ENCODE results near the gene DNMT1.
"Not testable (repeated sequence)": the region's sequence is repeated elsewhere in the genome, so short reads cannot be mapped to it uniquely, and the experiment has no call there.

The DNMT1 gene

GRCh38 chr19:10187315-10187714, 7.4 kb downstream of the DNMT1 start:
- no peak overlapping the region for H3K4me3 ChIP-seq (ENCODE audit: low read depth, low read length)
- in situ Hi-C loops (cut with HindIII; ENCODE audit: low sequenced_read_pairs), result no loop called here

GRCh38 chr19:10184636-10185035, 10.1 kb downstream of the DNMT1 start:
- H3K4me3 ChIP-seq (ENCODE audit: low read depth, low read length), result no peak overlapping the region
- TF ChIP-seq CTCF (IDR thresholded peaks at IDR 0.05; ENCODE audit: low read depth, low read length), result no peak
- in situ Hi-C loops (cut with HindIII; ENCODE audit: low sequenced_read_pairs), result no loop called here
- DNase-seq (ENCODE audit: low read depth, low spot score), result no peak

More at GRCh38 chr19:10187315-10187714, 7.4 kb downstream of the DNMT1 start:
- no peak for TF ChIP-seq CTCF (IDR thresholded peaks at IDR 0.05; ENCODE audit: low read depth, low read length)
- DNase-seq (ENCODE audit: low read depth, low spot score), result no peak

- in situ Hi-C loops (cut with HindIII; ENCODE audit: low sequenced_read_pairs), result no loop called here
- H3K4me3 ChIP-seq (ENCODE audit: low read depth, low read length), result no peak overlapping the region
- no peak for TF ChIP-seq CTCF (IDR thresholded peaks at IDR 0.05; ENCODE audit: low read depth, low read length)
- no peak for DNase-seq (ENCODE audit: low read depth, low spot score)
Observed at GRCh38 chr19:10183926-10184325, 10.8 kb downstream of the DNMT1 start.

DNA sequence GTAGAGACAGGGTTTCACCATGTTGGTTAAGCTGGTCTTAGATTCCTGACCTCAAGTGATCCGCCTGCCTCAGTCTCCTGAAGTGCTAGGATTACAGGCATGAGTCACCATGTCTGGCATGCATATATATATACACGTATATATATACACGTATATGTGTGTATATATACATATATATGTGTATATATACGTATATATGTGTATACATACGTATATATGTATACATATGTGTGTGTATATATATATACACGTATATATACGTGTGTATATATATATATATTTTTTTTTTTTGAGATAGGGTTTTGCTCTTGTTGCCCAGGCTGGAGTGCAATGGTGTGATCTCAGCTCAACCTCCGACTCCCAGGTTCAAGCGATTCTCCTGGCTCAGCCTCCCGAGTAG, 11.9 kb downstream of the DNMT1 start:
- H3K4me3 ChIP-seq (ENCODE audit: low read depth, low read length), result no peak overlapping the region
- TF ChIP-seq CTCF (IDR thresholded peaks at IDR 0.05; ENCODE audit: low read depth, low read length), result no peak
- in situ Hi-C loops (cut with HindIII; ENCODE audit: low sequenced_read_pairs), result no loop called here
- DNase-seq (ENCODE audit: low read depth, low spot score), result no peak

- no peak for DNase-seq (ENCODE audit: low read depth, low spot score)
- no peak overlapping the region for H3K4me3 ChIP-seq (ENCODE audit: low read depth, low read length)
- no peak for TF ChIP-seq CTCF (IDR thresholded peaks at IDR 0.05; ENCODE audit: low read depth, low read length)
- in situ Hi-C loops (cut with HindIII; ENCODE audit: low sequenced_read_pairs), result no loop called here
Observed at GRCh38 chr19:10182076-10182475, 12.7 kb downstream of the DNMT1 start.

DNA sequence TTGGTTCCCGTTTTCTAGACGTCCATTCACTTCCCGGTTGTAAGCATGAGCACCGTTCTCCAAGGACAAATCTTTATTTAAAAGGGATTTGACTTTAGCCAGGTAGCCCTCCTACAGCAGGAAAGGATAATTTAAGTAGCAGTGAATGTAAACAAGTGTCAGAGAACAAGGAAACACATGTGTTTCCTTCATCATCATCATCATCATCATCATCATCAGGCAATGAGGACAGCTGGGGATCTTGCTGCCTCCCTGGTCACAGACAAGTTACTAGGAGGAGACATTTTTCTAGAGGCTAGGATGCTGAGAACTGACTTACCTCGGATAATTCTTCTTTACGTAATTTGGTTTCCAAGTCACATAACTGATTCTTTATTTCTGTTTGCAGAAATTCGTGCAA, 14.3 kb downstream of the DNMT1 start:
- TF ChIP-seq CTCF (IDR thresholded peaks at IDR 0.05; ENCODE audit: low read depth, low read length), result no peak
- DNase-seq (ENCODE audit: low read depth, low spot score), result no peak
- in situ Hi-C loops (cut with HindIII; ENCODE audit: low sequenced_read_pairs), result no loop called here
- no peak overlapping the region for H3K4me3 ChIP-seq (ENCODE audit: low read depth, low read length)

DNA sequence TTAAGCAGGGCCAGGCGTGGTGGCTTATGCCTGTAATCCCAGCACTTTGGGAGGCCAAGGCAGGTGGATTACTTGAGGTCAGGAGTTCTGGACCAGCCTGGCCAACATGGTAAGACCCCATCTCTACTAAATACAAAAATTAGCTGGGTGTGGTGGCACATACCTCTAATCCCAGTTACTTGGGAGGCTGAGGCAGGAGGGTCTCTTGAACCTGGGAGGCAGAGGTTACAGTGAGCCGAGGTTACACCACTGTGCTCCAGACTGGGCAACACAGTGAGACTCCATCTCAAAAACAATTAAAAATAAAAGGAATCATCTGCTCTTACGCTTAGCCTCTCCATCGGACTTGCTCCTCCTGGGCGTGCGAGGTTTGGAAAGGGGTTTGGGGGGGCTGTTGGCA, 14.7 kb downstream of the DNMT1 start:
- H3K4me3 ChIP-seq (ENCODE audit: low read depth, low read length); in situ Hi-C loops (cut with HindIII; ENCODE audit: low sequenced_read_pairs); DNase-seq (ENCODE audit: low read depth, low spot score): not testable (repeated sequence)

All from astrocyte of the spinal cord (primary cell).